NCI-H524 treated with DMSO at 0.1 percent for 48 hours (cell line): ENCODE results near the gene PPY.
"Not testable (repeated sequence)": the region's sequence is repeated elsewhere in the genome, so short reads cannot be mapped to it uniquely, and the experiment has no call there.

Experiments used
- DNase-seq: peaks from one replicate; lab custom pipeline; 2025; lab: John Stamatoyannopoulos, UW

The PPY gene

DNA sequence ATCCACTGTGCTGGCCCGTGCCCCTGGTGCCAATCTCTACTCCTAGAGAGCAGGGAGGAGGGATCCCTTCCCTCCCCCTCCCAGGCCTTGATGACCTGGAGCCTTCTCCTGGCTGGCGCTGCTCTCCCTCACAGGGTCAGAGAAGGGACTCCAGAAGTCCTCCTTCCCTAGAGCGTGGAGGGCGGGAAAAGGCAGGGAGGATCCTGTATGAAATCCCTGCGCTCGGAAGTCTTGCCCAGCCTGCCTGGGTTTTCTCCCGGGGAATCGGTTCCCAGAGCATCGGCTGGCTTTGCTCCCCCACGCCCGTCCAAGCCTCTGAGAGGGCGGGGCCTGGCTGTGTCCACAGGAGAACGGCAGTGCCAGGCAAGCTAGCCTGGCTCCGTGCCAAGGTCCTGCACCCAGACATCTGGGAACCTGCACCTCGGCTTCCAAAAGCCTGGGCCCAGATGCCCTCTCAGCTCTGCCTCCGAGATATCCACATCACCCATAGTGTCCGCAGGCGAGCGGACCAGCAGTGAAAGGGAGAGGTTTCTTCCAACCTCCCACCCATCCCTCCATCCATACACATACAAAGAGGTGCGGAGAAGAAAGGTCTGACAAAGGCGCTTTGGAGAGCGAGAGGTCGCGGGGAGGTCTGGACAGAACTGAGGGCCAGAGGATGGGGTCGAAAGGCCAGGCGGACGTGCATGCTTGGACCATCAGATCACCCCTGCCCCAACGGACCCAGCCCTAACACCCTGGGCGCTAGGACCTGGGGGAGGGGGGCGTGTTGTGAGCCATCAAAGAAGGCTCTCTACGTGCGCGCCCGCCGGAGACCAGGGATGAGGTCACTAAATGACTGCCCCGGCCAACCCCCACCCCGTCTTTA is 36.1 kb downstream of the PPY start:
- DNase-seq: peak; percentile 34

DNA sequence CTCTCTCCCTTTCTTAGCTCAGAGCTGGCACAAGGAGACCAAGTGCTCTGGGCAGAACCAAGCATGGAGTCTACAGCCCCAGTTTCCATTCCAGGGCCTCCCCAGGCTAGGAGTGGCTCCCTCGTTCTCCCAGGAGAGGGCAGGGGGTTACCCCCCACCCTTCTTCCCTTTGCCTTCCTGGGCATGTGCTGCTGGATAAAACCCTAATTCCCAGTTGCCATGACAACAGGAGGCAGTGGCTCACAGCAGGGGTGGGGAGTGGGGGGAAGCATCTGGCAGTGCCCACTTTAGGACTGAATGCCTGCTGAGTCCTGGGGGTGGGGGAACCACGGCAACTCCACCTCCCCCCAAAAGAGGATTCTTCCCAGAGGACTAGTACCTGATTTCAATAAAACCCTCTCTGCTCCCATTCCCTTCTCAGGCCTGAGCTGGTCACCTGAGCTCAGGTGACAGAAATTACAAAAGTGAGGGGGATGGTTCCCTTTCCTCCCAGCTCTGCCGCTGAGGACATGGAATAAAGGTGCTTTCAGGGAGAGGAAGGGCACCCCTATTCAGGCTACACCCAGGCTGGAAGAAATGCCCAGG is 36.8 kb downstream of the PPY start:
- peak; percentile 92 for DNase-seq

- DNase-seq: peak; percentile 10
These were observed 40.3 kb downstream of the PPY start for GRCh38 chr17:43901861-43902589.

GRCh38 chr17:43900858-43901754 is 41.2 kb downstream of the PPY start:
- no peak for DNase-seq

GRCh38 chr17:43900183-43900857 is 42.0 kb downstream of the PPY start:
- DNase-seq: peak; percentile 58

GRCh38 chr17:43898446-43898845 is 43.8 kb downstream of the PPY start:
- no peak for DNase-seq

- no peak for DNase-seq
These were observed 44.4 kb downstream of the PPY start for GRCh38 chr17:43897831-43898230.

- DNase-seq: not testable (repeated sequence)
These were observed 47.8 kb downstream of the PPY start for GRCh38 chr17:43894494-43894893.

GRCh38 chr17:43892647-43892952 is 49.7 kb downstream of the PPY start:
- no peak for DNase-seq

- no peak for DNase-seq
These were observed 50.2 kb downstream of the PPY start for GRCh38 chr17:43891851-43892646.
